Peyer's patch (tissue), 4 donors: ENCODE data around the gene RAD51.
"Not testable (repeated sequence)": the region's sequence is repeated elsewhere in the genome, so short reads cannot be mapped to it uniquely, and the experiment has no call there.

Experiments
- CTCF ChIP-seq, 6 experiments: fragments of 450-650 bp in 4 of 6; fragments of 200-600 bp in 2 of 6; sonication (generic) in 1 of 6; IDR thresholded peaks; one replicate each; pipeline ENCODE4 v1.5.1; 2017 to 2019; ENCODE audit warnings: antibody characterized with exemption in 6 of 6, mild to moderate bottlenecking in 3 of 6, moderate library complexity in 1 of 6
- POLR2A ChIP-seq, 2 donors: fragments of 450-650 bp; IDR thresholded peaks; one replicate each; pipeline ENCODE4 v1.5.1; 2017; ENCODE audit warnings: antibody characterized with exemption in 2 of 2, mild to moderate bottlenecking in 2 of 2, moderate library complexity in 2 of 2

DNA sequence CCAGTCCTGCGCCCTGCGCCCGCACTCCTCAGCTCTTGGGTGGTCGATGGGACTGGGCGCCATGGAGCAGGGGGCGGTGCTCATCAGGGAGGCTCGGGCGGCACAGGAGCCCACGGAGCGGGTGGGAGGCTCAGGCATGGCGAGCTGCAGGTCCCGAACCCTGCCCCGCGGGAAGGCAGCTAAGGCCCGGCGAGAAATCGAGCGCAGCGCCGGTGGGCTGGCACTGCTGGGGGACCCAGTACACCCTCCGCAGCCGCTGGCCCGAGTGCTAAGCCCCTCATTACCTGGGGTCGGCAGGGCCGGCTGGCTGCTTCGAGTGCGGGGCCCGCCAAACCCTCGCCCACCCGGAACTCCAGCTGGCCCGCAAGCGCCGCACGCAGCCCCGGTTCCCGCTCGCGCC is 18.1 kb upstream of the RAD51 start:
- not testable (repeated sequence) for TF ChIP-seq CTCF, POLR2A (IDR thresholded peaks at IDR 0.05)
